GM15510 (cell line): Measurements from ENCODE around the gene DTL.

Experiments used
- POLR2A ChIP-seq: IDR thresholded peaks from 3 replicates; pipeline ENCODE4 v1.6.1; 2011; ENCODE audit warnings: borderline replicate concordance; ENCODE audit not compliant: insufficient read length; ENCODE audit errors: extremely low read depth

Gene DTL

GRCh38 chr1:212034516-212035122, 929 bp upstream of the DTL start:
- no peak for TF ChIP-seq POLR2A

DNA sequence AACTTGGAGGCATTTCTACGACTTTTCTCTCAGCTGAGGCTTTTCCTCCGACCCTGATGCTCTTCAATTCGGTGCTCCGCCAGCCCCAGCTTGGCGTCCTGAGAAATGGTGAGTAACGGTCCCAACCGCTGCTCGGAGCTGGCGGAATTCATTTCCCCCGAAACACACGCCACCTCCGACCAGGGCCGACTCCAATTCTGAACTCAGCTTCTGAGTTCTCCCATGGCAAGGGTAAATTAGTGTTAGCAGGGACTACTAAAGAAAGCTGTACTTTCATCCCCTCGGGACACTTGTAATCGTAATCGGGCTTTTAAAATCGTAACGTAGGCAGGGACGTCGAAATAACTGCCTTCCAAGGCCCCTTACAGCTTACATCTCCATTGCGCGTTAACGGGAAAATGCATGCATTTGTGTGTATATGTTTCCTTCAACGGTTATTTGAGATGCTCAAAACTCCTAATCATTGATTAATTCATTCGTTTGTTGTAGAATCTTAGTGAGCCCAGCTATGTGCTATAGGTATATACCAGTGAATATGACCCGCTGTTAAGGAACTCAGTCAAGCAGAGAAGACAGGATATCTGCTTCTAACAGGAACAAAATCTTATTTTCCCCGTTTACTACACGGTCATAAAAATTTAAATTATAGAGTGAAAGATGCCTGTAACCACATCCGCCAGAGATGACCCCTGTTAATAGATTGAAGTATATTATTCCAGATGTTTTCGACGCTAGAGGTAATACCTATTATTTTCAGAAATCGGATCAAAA, 472 bp downstream of the DTL start:
- TF ChIP-seq POLR2A, result no peak

- TF ChIP-seq POLR2A, result no peak
Measured at GRCh38 chr1:212037900-212038299, 2.4 kb downstream of the DTL start.

- TF ChIP-seq POLR2A, result no peak
Measured at GRCh38 chr1:212039622-212040021, 4.1 kb downstream of the DTL start.

DNA sequence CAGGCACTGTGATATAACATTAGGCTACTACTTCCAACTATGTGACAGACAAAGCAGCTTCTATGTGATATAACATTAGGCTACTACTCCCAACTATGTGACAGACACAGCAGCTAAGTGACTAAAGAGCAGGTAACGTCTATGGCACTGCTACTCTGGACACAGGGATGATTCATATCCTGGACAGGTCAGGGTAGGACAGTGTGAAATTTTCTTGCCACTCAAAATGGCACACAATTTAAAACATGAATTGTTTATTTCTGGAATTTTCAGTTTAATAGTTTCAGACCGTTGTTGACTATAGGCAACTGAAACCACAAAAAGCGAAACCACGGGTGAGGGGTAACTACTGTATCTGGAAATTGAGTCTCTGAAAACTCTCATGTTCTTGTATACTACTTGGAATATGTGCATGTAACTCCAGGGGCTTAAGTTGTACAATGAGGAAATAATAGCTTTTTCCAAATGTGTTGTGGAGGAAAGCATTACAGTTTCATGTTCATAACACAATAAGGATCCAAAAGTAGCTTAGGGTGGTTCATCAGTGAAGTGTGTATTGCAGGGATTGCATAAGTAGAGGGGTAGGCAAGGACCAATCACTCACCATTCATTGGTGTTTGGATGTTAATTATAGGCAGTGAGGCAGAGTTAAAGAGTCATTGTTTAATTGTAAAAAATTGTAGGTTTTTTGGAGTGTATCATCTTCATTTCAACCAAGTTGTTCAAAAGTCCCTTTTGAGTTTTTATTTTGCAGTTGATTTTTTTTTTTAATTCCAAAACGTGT, 5.3 kb downstream of the DTL start:
- no peak for TF ChIP-seq POLR2A

- TF ChIP-seq POLR2A, result no peak
Measured at GRCh38 chr1:212042436-212042835, 6.9 kb downstream of the DTL start.

DNA sequence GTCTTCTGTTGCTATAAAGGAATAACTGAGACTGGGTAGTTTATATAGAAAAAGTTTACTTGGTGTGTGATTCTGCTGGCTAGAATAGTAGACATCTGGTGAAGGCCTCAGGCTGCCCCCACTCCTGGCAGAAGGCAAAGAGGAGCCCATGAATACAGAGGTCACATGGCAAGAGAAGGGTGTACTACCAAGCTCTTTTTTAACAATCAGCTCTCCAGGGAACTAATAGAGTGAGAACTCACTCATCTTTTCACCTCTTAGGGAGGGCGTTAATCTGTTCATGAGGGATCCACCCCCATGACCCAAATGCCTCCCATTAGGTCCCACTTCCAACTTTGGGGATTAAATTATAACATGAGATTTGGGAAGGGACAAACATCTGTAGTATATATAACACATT, 9.3 kb downstream of the DTL start:
- TF ChIP-seq POLR2A, result no peak

DNA sequence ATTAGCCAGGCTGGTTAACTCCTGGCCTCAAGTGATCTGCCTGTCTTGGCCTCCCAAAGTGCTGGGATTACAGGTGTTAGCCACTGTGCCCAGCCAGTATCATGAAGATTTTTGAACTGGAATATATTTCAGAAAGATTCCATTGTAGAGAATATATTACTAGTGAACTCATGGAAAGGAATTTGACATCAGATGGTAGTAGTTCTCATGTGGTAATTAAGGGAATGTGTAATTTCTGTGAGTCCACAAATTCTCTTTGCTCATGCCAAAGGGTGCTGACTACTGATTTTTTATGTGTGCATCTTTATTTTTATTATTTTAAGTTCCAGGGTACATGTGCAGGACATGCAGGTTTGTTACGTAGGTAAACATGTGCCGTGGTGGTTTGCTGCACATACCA, 10.4 kb downstream of the DTL start:
- TF ChIP-seq POLR2A, result no peak

DNA sequence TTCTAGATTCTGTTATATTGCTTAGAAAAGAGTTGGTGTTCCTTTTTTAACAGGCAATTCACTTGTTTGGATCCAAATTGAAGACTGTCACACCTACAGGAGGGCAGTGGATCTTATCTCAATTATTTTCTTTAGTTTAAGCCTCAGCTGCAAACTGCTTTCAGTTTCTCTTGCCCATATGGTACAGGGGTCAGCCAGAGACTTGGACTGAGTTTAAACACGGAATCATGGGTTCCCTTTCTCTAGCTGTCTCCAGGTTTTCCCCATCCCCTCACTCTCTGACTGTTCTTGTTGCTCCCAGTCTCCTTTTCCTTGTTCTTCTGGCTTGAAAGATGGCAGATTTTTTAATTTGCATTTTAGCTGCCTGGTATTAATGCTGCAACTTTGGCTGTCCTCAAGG, 18.4 kb downstream of the DTL start:
- TF ChIP-seq POLR2A, result no peak

DNA sequence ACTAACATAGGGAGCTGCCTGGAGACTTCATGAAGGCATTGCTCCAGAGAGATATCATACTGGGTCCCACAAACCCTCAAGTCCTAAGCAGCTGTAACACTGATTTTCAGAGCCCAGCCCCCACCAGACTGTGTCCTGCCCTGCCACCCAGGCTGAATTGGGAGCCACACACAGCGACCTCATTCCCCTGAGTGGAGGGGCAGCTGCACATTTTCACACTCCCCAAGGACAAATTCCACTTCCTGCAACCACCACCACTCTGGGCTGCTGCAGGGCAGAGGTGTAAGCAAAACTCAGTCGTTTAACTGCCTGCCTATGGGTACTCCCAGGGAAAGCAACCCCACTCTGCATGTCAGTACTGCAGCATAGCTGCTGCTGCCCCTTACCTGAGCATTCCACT, 19.8 kb downstream of the DTL start:
- no peak for TF ChIP-seq POLR2A

- TF ChIP-seq POLR2A, result no peak
Measured at GRCh38 chr1:212060632-212061472, 25.3 kb downstream of the DTL start.

DNA sequence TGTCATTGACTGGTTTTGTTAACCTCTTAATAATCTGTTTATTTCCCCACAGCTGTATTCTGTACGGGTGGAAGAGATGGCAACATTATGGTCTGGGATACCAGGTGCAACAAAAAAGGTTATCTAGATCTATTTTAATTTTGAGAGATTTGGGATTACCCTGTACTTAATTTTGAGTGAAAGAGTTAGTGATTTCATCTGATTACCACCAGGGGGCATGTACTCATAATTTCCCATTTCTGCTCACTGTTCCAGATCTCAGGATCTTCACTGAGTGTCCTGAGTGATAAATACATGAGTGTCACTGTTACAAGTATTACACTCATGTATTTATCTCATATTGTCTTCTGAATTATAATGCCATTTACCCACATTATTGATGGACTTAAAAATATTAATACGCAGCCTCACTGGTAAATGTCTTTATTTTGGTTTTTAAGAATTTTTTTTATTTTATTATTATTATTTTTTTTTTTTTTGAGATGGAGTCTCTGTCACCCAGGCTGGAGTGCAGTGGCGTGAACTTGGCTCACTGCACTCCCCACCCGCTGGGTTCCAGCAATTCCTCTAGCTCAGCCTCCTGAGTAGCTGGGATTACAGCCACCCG, 27.4 kb downstream of the DTL start:
- TF ChIP-seq POLR2A, result no peak

GRCh38 chr1:212067787-212068186, 32.2 kb downstream of the DTL start:
- no peak for TF ChIP-seq POLR2A

GRCh38 chr1:212070720-212071302, 35.3 kb downstream of the DTL start:
- no peak for TF ChIP-seq POLR2A

- no peak for TF ChIP-seq POLR2A
Measured at GRCh38 chr1:212072047-212072446, 36.5 kb downstream of the DTL start.

- no peak for TF ChIP-seq POLR2A
Measured at GRCh38 chr1:212073490-212073889, 37.9 kb downstream of the DTL start.
